ENCODE results near the gene ZC3HAV1. TPM values are rescaled to one million over a fixed set of nuclear protein-coding genes. Genes with fewer than 3 reads are reported as not detected.
A peak's percentile ranks its signal among the peaks of the same experiment; 100 is the strongest.
"Not testable (repeated sequence)": the region's sequence is repeated elsewhere in the genome, so short reads cannot be mapped to it uniquely, and the experiment has no call there.

ZC3HAV1 gene
- total RNA-seq, 1 donor from 2014 or later: 20.9 TPM

GRCh38 chr7:139049111-139049510 lies 60.4 kb downstream of the ZC3HAV1 start:
- DNase-seq: no peak

- DNase-seq: no peak
Measured at GRCh38 chr7:139047970-139048369, 61.5 kb downstream of the ZC3HAV1 start.

DNA sequence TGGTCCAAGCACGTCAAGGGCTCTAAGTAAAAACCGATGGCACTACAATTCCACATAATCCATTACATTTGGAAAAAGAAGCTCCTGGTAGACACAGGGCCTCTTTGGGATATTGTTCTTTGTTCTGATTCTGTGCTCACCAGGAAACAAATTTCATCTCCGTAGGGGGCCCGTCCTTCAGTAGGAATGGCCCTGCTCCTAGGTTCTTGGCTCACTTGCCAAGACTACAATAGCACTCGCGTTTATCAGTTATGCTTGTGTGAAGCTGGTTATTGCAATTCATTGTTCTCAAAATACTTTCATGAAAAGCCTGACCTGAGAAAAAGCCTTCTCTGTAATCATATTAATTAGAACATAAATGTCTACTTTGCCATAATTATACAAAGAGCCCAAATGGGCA lies 63.4 kb downstream of the ZC3HAV1 start:
- no peak for DNase-seq

DNA sequence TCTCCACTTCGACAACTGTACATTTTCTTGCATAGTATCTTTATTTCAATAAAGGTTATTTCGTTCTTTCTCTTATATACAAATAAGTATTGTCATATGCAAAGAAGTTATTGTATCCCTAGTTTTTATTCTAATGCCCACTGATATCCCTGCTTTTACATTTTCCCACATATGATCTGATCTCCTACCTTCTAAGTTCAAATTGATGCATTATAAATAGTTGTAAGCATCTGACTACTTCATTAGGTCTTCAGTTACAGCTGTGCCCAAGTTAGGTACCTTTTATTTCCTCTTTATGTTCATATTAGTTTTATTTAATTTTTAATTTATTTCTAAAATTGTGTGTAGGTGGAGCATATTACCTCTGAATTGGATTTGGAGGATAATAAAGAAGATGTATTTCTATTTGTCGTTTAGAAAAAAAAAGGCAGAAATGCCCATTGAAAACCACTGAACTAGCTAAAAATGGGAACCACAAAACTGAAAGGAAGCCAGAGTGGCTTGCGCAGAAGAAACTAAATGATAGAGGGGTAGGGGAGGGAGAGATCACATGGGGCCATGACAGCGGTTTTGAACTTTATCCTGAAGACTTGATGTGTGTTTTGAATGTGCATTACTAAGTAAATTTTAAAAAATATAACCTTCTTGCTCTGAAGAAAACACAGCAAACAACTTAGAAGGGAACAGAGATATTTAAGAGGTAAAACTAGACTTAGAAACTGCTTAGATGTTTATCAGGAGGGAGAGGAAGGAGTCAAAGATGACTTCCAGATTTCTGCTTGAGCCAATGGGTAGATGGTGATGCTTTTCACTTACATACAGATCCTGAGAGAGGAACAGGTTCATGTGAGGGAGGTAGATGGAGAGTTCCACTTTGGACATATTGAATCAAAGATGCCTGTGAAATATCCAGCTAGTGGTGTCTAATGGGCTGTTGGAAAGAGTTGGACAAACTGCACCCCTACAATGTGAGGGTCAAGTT lies 64.4 kb downstream of the ZC3HAV1 start:
- no peak for DNase-seq

GRCh38 chr7:139043823-139044812 lies 65.4 kb downstream of the ZC3HAV1 start:
- DNase-seq: no peak

DNA sequence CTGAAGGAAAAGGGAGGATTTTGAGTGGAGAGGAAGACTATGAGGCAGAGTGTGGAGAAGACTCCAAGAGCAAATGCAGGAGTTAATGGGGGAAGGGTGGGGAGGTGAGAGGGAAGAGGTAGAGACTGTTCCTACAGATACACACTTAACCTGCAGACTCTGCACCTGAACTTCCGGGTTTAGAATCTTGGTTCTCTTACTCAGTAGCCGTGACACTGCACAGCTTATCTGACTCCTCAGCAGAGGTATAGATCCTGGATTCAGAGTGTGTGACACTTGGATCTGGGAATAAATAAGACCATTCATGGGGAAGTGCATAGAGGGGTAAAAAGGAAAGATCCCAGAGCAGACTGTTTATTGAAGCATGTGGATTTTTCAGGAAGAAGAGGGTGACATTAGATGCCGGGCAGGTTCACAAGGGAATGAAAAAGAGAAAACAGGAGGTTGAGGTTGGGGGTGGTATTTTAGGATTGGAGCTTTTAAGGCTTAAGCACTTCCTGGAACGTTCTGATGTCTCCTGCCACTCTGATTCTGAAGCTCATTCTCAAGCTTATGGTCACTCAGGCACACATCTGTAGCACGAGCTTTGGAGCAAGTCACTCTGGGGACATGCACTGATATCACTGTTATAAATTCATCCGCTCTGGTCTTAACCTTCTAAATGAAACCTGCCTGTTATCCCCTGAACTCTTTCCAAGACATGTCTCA lies 68.0 kb downstream of the ZC3HAV1 start:
- no peak for DNase-seq

GRCh38 chr7:139038691-139039090 lies 70.8 kb downstream of the ZC3HAV1 start:
- DNase-seq: no peak

DNA sequence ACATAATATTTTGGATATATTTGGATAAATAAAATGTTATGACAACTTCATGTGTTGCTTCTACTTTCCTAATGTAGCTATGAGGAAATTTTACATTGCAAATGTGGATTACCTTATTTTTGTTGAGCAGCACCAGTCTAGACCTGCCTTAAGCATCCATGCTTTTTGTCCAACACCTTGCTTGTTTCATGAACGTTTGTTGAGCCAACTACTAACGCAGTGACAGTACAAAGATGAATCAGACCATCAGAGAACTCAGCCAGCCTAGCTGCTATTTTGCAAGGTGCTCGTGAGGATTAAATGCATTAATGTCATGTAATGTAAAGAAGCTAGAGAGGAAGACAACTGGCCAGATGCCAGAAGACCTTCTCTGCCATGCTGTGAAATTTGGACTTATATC lies 72.6 kb downstream of the ZC3HAV1 start:
- no peak for DNase-seq

- DNase-seq: peak; percentile 67
Measured at GRCh38 chr7:139035586-139036353, 73.8 kb downstream of the ZC3HAV1 start, which contains the start of gene ZC3HAV1L. Gene ZC3HAV1L (minus strand): TSS chr7:139036042. CDS start chr7:139036017, 25 bp downstream.

GRCh38 chr7:139034855-139035585 lies 74.5 kb downstream of the ZC3HAV1 start:
- DNase-seq: no peak

- DNase-seq: no peak
Measured at GRCh38 chr7:139034336-139034735, 75.2 kb downstream of the ZC3HAV1 start.

GRCh38 chr7:139033346-139034114 lies 76.0 kb downstream of the ZC3HAV1 start:
- no peak for DNase-seq

DNA sequence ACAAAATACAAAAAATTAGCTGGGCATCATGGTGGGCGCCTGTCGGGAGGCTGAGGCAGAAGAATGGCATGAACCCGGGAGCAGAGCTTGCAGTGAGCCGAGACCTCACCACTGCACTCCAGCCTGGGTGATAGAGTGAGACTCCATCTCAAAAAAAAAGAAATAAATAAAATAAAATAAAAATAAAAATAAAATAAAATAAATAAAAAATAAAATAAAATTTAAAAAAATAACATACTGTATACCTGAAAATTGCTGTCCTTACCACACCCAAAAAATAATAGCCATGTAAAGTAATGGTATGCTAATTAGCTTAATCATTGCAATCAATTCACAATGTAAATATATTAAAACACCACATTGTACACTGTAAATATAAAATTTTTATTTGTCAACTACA lies 77.0 kb downstream of the ZC3HAV1 start:
- no peak for DNase-seq

DNA sequence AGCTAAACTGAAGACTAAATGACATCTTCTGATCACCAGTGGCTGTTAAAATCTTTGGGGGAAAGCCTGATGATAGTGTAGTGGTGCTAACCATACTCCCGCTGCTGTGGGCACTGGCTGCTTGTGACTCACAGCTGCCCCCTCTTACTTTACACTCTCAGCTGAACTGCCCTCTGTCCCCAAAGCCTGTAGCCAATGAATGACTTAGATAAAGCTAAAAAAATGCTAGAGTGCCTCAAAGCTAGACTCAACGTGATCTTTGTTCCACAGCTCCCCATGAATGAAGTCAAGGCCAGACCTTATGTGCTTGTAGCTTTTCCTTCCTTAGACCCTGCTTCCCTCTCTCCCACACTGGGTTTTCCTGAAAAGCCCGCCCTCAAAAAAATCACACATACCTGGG lies 80.2 kb downstream of the ZC3HAV1 start:
- DNase-seq: no peak

DNA sequence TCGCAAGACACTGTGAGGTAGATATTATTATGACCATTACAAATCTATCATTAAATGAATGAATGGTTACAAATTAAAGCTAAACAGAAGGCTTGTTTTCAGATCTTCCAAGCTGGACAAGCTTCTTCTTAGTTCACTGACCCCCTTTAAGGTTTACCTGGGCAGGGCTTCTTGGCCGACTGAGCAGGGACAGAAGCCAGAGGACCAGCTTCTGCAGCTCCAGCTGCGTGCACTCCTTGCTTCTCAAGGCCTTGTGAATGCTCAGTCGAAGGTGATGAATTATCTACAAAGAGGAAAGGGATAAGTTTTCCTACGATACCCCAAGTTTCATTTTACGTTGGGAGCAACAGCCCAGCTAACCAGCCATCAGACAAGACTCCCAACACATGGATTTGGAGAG lies 83.0 kb downstream of the ZC3HAV1 start:
- no peak for DNase-seq

- DNase-seq: not testable (repeated sequence)
Measured at GRCh38 chr7:139025861-139026260, 83.7 kb downstream of the ZC3HAV1 start.

DNA sequence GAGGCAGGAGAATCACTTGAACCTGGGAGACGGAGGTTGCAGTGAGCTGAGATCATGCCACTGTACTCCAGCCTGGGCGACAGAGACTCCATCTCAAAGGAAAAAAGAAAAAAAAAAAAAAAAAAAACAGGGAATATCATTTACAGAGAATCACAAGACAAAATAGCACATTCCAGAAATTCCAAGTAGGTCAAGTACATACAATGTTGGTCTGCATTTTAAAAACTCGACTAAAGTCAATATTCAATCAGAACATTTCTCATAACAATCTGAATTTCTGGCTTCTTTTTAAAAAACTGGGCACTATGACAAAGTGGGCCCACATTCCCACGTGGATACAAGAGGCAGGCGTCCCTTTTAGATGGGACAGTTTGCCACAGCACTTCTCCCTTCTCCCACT lies 86.4 kb downstream of the ZC3HAV1 start:
- no peak for DNase-seq

- DNase-seq: no peak
Measured at GRCh38 chr7:139022286-139022685, 87.2 kb downstream of the ZC3HAV1 start.

DNA sequence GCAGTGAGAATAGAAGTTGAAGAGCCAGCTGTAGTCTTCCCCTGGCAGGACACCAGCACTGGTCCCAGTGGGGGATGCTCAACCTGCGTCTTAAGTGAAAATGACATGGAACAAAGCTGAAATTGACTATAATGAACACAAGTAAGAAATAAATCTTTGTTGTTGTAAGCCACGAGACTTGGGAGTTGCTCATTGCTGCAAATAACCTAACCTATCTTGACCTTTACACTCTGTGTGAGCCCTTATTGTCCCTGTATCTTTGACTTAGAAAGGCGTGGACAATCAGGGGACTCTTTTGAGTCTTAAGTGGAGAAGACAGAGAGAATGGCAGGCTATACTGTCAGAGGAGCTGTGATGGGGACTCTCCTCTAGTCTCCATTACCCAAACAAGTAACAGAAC lies 90.6 kb downstream of the ZC3HAV1 start:
- DNase-seq: no peak

Measured in skin of body (tissue), 2 donors.